Brain microvascular endothelial cell (primary cell): ENCODE data around the gene TMEM144.

ENCODE experiments used
- DNase-seq: peaks from one replicate; pipeline ENCODE4 v3.0.0-alpha.2; 2020
- H3K27ac ChIP-seq: fragments of 250-450 bp; sonication (Bioruptor Pico); 2 replicates; pipeline ENCODE4 v1.5.1; 2020; ENCODE audit warnings: mild to moderate bottlenecking, moderate library complexity
- H3K27me3 ChIP-seq: fragments of 250-450 bp; sonication (Bioruptor Pico); replicated peaks from 2 replicates; pipeline ENCODE4 v1.5.1; 2020; ENCODE audit warnings: mild to moderate bottlenecking
- H3K36me3 ChIP-seq: fragments of 250-450 bp; sonication (Bioruptor Pico); replicated peaks from 2 replicates; pipeline ENCODE4 v1.5.1; 2020; ENCODE audit warnings: mild to moderate bottlenecking
- H3K4me3 ChIP-seq: 2 replicates; pipeline ENCODE4 v1.5.1; 2011; ENCODE audit warnings: low read depth, mild to moderate bottlenecking, control low read depth, low read length, moderate library complexity
- CTCF ChIP-seq: IDR thresholded peaks from 2 replicates; pipeline ENCODE4 v1.5.1; 2011; ENCODE audit warnings: low read depth, mild to moderate bottlenecking, moderate library complexity, low read length, control low read depth, inconsistent platforms; ENCODE audit errors: missing control alignments
- in situ Hi-C: cut with HindIII; loops from 2 replicates; pipeline ENCODE4 v1.10.0; 2017; ENCODE audit warnings: low sequenced_read_pairs, low pct_ligation_motif_present

The TMEM144 gene

DNA sequence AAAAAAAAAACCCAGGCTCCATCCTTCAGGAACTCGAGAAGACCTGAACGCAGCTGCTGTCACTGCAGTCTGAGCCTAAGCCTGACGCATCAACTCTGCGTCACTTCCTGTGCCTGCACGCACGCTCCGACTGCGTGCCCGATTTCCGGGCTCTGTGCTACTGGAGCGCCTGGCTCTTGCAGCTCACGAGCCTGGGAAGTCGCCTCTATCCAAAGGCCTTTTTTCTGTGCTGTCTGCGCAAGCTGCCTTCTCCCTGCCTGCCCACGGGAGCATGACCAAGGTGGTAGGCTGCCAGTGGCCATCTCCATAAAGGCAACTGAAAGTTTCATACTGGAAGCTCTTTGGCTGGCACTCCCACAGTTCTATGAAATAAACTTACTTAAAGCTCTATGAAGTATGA lies 27.6 kb upstream of the TMEM144 start:
- in situ Hi-C loops, result no loop called here
- Histone ChIP-seq H3K27me3 (no peaks in the 10 kb centered on the region), H3K27ac (no peak overlapping the region), H3K4me3 (no peak overlapping the region), H3K36me3 (no peaks in the 10 kb centered on the region)
- no peak for TF ChIP-seq CTCF
- DNase-seq, result no peak

DNA sequence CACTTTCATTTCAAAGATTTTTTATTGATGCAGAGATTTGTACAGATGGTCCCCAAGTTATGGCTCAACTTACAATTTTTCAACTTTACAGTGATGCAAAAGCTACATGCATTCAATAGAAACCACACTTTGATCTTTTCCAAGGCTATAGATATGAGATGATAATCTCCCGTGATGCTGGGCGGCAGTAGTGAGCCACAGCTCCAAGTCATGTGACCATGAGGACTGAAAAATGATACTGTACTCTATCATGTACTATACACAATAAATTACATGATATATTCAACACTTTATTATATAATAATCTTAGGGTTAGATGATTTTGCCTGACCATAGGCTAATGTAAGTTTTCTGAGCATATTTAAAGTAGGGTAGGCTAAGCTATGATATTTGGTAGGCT lies 23.5 kb upstream of the TMEM144 start:
- DNase-seq, result no peak
- no peaks in the 10 kb centered on the region for H3K27me3 ChIP-seq
- no peaks in the 10 kb centered on the region for H3K36me3 ChIP-seq
- H3K4me3 ChIP-seq, result no peak overlapping the region
- no peak for TF ChIP-seq CTCF
- in situ Hi-C loops, result no loop called here
- no peak overlapping the region for H3K27ac ChIP-seq

DNA sequence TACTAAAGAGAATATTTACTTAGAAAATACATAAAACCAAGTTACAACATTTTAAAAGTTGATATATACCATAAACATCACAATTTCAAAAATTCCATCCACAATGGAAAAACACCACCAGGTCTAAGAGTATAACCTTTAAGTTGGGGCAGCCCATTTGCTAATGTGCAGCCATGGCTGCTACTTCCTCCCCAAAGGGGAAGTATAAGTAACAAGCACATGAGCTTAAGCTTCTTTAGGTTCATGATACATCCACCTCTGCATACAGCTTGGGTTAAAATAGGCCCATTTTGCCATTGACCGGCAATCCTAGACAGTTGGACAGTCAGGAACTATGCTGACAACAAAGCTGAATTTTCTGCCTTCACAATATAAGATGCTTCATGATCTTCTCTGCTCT lies 20.9 kb upstream of the TMEM144 start:
- Histone ChIP-seq H3K27ac (no peak overlapping the region), H3K36me3 (no peaks in the 10 kb centered on the region), H3K4me3 (no peak overlapping the region), H3K27me3 (no peaks in the 10 kb centered on the region)
- TF ChIP-seq CTCF, result no peak
- in situ Hi-C loops, result no loop called here
- no peak for DNase-seq

- TF ChIP-seq CTCF, result no peak
- in situ Hi-C loops, result no loop called here
- no peak for DNase-seq
- Histone ChIP-seq H3K27ac (no peak overlapping the region), H3K27me3 (no peaks in the 10 kb centered on the region), H3K4me3 (no peak overlapping the region), H3K36me3 (no peaks in the 10 kb centered on the region)
Observed at GRCh38 chr4:158190718-158191117, 19.6 kb upstream of the TMEM144 start.

- no peak for DNase-seq
- no peak for TF ChIP-seq CTCF
- in situ Hi-C loops, result no loop called here
- Histone ChIP-seq H3K36me3 (no peaks in the 10 kb centered on the region), H3K27me3 (no peaks in the 10 kb centered on the region), H3K4me3 (no peak overlapping the region), H3K27ac (no peak overlapping the region)
Observed at GRCh38 chr4:158192439-158193158, 17.7 kb upstream of the TMEM144 start.

DNA sequence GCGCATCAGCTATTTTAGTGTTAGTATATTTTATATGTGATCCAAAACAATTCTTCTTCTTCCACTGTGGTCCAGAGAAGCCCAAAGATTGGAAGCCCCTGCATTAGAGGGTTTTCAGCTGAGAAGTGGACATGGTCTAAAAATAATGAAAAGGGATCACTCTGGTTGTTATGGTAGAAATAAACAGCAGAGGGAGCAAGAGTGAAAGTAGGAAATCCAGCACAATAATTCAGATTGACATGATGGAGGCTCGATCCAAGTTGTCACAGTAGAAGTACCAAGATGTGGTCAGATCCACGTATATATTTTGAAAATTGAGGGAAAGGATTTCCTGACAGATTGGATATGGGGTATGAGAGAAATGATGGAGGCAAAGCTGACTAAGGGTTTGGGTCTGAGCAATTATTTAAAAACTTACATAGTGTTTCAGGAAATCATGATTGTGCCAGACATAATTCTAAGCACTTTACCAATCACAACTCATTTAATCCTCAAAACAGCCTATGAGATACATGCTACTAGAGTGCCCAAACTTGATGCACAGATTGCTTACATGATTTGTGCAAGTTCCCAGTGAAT lies 17.0 kb upstream of the TMEM144 start:
- Histone ChIP-seq H3K27ac (no peak overlapping the region), H3K27me3 (no peaks in the 10 kb centered on the region), H3K4me3 (no peak overlapping the region), H3K36me3 (no peaks in the 10 kb centered on the region)
- TF ChIP-seq CTCF, result peak; percentile 59
- in situ Hi-C loops, result no loop called here
- no peak for DNase-seq
